Fibroblast of the aortic adventitia (primary cell): Measurements from ENCODE around the gene VWA8. TPM values are rescaled to one million over a fixed set of nuclear protein-coding genes. Genes with fewer than 3 reads are reported as not detected.
A peak's percentile ranks its signal among the peaks of the same experiment; 100 is the strongest.

Experiments
- DNase-seq: peaks from one replicate; pipeline ENCODE4 v3.0.0-alpha.2; 2010; ENCODE audit warnings: low read depth
- H3K4me3 ChIP-seq: 2 replicates; pipeline ENCODE4 v1.5.1; 2011; ENCODE audit warnings: low read depth, mild to moderate bottlenecking, control low read depth, low read length, moderate library complexity
- CTCF ChIP-seq: IDR thresholded peaks from 2 replicates; pipeline ENCODE4 v1.5.1; 2011; ENCODE audit warnings: mild to moderate bottlenecking, low read length, control low read depth, inconsistent platforms; ENCODE audit not compliant: insufficient read depth
- total RNA-seq: library from RNA; depleted of rRNA; stranded (reverse); fragments of >200 nt; gene quantifications from 2 replicates; pipeline ENCODE4 v1.2.3, GENCODE V29; 2012; ENCODE audit warnings: low replicate concordance

Gene VWA8
- total RNA-seq, 1 donor: 27.2 TPM

- no peak for TF ChIP-seq CTCF
- no peak overlapping the region for H3K4me3 ChIP-seq
- no peak for DNase-seq
These were observed 138.3 kb downstream of the VWA8 start for GRCh38 chr13:41822560-41822959.

GRCh38 chr13:41821238-41821594 is 139.7 kb downstream of the VWA8 start:
- H3K4me3 ChIP-seq: no peak overlapping the region
- TF ChIP-seq CTCF: no peak
- no peak for DNase-seq

DNA sequence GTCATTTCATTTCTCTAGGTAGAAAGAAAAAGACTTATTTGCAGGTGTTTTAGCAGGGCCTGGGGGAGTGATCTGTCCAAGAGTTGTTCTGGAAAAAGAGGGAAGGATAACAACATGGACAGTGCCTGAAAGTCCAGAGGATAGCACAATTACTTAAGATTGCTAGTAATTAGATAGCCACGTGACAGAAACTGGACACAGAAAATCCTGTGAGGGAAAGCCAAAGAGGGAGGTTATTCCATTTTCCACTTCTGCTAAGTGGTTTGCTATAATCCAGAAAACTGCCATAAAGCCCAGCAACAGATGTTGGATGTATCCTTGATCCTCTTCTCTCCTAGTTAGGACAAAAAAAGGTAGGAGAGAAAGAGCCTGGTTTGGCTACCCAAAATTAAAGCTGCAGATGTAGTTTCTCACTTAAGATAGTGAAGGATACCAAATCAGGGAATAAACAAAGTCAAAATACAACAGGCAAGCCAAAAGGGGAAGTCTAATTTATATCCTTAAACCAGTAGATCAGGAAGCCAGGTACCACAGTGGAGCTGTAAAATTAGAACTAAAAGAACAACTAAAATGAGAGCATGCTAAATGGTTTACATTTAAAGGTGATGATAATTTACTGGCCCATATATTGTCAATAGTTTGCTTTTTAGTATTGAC is 140.2 kb downstream of the VWA8 start:
- no peak overlapping the region for H3K4me3 ChIP-seq
- DNase-seq: no peak
- TF ChIP-seq CTCF: no peak

- no peak for TF ChIP-seq CTCF
- no peak for DNase-seq
These were observed 144.9 kb downstream of the VWA8 start for GRCh38 chr13:41816057-41816456.

DNA sequence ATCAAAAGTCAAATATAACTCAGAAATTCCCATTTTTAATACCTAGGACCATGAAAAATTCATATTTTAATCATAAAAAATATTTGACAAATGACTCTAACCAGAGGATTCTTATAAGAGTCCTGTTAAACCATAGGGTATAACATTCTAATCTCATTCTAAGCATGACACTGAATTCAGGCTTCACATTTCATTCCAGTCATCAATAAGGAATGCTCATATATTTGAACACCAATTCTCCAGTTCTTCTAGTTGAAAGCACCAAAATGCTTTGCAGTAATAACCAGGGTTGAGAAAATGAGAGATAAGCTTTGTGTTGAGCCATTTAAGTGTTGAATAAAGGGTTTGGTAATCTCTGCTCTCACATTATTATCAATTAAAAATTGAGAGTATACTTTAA is 147.5 kb downstream of the VWA8 start:
- TF ChIP-seq CTCF: no peak
- peak; percentile 60 for DNase-seq
- H3K4me3 ChIP-seq: no peak overlapping the region

More at GRCh38 chr13:41816057-41816456, 144.9 kb downstream of the VWA8 start:
- no peak overlapping the region for H3K4me3 ChIP-seq

GRCh38 chr13:41812851-41813250 is 148.1 kb downstream of the VWA8 start:
- no peak for TF ChIP-seq CTCF
- no peak for DNase-seq
- no peak overlapping the region for H3K4me3 ChIP-seq

DNA sequence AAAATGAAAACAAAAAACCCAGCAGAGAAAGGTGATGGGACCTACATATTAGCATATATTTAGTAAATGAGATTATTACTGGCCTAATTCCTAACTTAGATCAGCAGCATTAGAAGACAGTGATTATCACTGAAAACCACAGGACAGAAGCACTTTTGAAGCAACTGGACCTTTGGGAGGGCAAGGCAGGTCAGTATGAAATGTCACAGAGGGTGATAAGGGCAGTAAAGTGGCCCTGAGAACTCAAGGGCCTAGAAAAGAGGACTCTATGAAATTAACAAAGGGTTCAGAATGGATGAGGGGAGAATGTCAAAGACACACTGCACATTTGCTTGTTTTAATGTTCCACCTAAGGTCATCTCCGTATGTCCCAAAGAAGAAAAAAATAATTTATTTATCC is 148.7 kb downstream of the VWA8 start:
- DNase-seq: no peak
- no peak overlapping the region for H3K4me3 ChIP-seq
- TF ChIP-seq CTCF: no peak
